ENCODE data around the gene MECP2. TPM values are rescaled to one million over a fixed set of nuclear protein-coding genes. Genes with fewer than 3 reads are reported as not detected.

The MECP2 gene
- total and polyA plus RNA-seq, 10 of the 15 experiments (the other 5 are each of a cell fraction or from before 2014, with no cell fraction given): 1.3 to 32.7 (median 13.7) TPM

DNA sequence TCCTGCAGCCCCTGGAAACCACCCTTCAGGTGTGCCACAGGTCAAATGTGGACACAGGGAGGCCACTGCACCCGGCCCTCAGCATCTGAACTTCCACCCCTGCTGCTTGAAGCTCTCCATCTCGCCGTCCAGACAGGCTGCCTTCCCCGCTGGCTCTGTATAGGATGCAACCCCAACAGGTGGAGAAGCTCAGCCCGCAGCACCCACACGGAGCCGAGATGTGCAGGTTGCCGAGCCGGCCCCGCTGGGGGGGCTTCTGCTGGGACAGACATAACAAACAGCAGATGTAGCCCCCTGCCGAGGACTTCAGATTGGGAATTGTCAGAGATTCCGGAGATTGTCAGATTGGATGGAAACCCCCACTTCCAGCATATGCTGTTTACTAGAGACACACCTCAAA is 104.4 kb downstream of the MECP2 start:
- H3K9me3 ChIP-seq (replicated peaks; ENCODE audit: control insufficient read depth, insufficient read depth, low read length): no peaks in the 10 kb centered on the region; the same call in 2 of the 3 replicates
- in situ Hi-C loops (cut with MboI): no loop called here
- intact Hi-C loops (cut with micrococcal nuclease; ENCODE audit: unreplicated experiment): no loop called here
- no peak overlapping the region for H3K27ac ChIP-seq (ENCODE audit: control insufficient read depth, insufficient read depth)
- H3K4me2 ChIP-seq (ENCODE audit: control insufficient read depth, insufficient read depth): no peak overlapping the region
- ChIA-PET CTCF (no interaction called here), RAD21 (ENCODE audit: unreplicated experiment) (no interaction called here), SMC1A (ENCODE audit: uncharacterized antibody, unreplicated experiment) (no interaction called here), POLR2A (no interaction called here)
- TF ChIP-seq ZSCAN29 (IDR thresholded peaks at IDR 0.05): no peak
- TF ChIP-seq ETV6 (conservative IDR thresholded peaks at IDR 0.05 in 1 of 2, IDR thresholded peaks at IDR 0.05 in 1 of 2; ENCODE audit: borderline replicate concordance in 1 of 2, low read depth in 1 of 2): no peak
- no peak for TF ChIP-seq FOS (IDR thresholded peaks at IDR 0.05; ENCODE audit: borderline replicate concordance, extremely low read depth, insufficient read length)
- TF ChIP-seq HDAC6 (IDR thresholded peaks at IDR 0.05; ENCODE audit: unreplicated experiment): no peak
- TF ChIP-seq YBX1 (IDR thresholded peaks at IDR 0.05): no peak
- TF ChIP-seq STAT1 (conservative IDR thresholded peaks at IDR 0.05): no peak
- no peak for TF ChIP-seq ZNF622 (IDR thresholded peaks at IDR 0.05)
- TF ChIP-seq IRF4 (IDR thresholded peaks at IDR 0.05; ENCODE audit: low read depth, low read length): no peak
- TF ChIP-seq RELA (IDR thresholded peaks at IDR 0.05; ENCODE audit: borderline replicate concordance, partially characterized antibody): no peak
- TF ChIP-seq, protein P1, sequence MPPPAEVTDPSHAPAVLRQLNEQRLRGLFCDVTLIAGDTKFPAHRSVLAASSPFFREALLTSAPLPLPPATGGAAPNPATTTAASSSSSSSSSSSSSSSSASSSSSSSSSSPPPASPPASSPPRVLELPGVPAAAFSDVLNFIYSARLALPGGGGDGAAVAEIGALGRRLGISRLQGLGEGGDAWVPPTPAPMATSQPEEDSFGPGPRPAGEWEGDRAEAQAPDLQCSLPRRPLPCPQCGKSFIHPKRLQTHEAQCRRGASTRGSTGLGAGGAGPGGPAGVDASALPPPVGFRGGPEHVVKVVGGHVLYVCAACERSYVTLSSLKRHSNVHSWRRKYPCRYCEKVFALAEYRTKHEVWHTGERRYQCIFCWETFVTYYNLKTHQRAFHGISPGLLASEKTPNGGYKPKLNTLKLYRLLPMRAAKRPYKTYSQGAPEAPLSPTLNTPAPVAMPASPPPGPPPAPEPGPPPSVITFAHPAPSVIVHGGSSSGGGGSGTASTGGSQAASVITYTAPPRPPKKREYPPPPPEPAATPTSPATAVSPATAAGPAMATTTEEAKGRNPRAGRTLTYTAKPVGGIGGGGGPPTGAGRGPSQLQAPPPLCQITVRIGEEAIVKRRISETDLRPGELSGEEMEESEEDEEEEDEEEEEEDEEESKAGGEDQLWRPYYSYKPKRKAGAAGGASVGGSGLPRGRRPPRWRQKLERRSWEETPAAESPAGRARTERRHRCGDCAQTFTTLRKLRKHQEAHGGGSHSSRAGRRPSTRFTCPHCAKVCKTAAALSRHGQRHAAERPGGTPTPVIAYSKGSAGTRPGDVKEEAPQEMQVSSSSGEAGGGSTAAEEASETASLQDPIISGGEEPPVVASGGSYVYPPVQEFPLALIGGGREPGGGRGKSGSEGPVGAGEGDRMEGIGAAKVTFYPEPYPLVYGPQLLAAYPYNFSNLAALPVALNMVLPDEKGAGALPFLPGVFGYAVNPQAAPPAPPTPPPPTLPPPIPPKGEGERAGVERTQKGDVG (CRISPR knock-in tag; IDR thresholded peaks at IDR 0.05): no peak
- TF ChIP-seq NR2F1 (conservative IDR thresholded peaks at IDR 0.05): no peak
- TF ChIP-seq CUX1 (IDR thresholded peaks at IDR 0.05; ENCODE audit: insufficient replicate concordance, low read depth, low read length): no peak
- no peak for TF ChIP-seq ELK1 (IDR thresholded peaks at IDR 0.05; ENCODE audit: low read depth, low read length)
- TF ChIP-seq GATAD2B (conservative IDR thresholded peaks at IDR 0.05; ENCODE audit: low read depth): no peak
- no peaks in the 10 kb centered on the region for H4K20me1 ChIP-seq (ENCODE audit: control insufficient read depth, insufficient read depth)
- H3K4me3 ChIP-seq: no peak overlapping the region
- no peaks in the 10 kb centered on the region for H3K27me3 ChIP-seq (replicated peaks in 1 of 2; ENCODE audit: control insufficient read depth in 2 of 2, insufficient read depth in 2 of 2, low read length in 1 of 2)
- no peaks in the 10 kb centered on the region for H3K4me1 ChIP-seq (ENCODE audit: control insufficient read depth, insufficient read depth, low read length)
- no peaks in the 10 kb centered on the region for H3K79me2 ChIP-seq (ENCODE audit: control insufficient read depth, insufficient read depth, low read length)
- DNase-seq (ENCODE audit: low read depth, low spot score) (no peak), ATAC-seq (no peak), FAIRE-seq (no peak)
- BruUV-seq (replicated peaks): no TSS peak
- no peak overlapping the region for H3K9ac ChIP-seq (ENCODE audit: control insufficient read depth, insufficient read depth, low read length)
- no peaks in the 10 kb centered on the region for H3K36me3 ChIP-seq (ENCODE audit: control insufficient read depth in 2 of 2, insufficient read depth in 2 of 2, low read length in 1 of 2)
- 93% methylated on average over 12 of the region's 12 CpGs for WGBS (ENCODE audit: insufficient coverage, insufficient replicate concordance, low lambda C conversion rate, missing lambda C conversion rate)
- H2AFZ ChIP-seq (ENCODE audit: control insufficient read depth, low read depth, low read length): no peak overlapping the region

Data from GM12878 (cell line).